Measurements from ENCODE around the gene B9D1. TPM values are rescaled to one million over a fixed set of nuclear protein-coding genes. Genes with fewer than 3 reads are reported as not detected.

Gene B9D1
- total RNA-seq, 1 experiment from 2014 or later = 48.0 TPM

GRCh38 chr17:19294443-19294842 lies 68.1 kb downstream of the B9D1 start:
- H2AFZ ChIP-seq (ENCODE audit: low read length) = no peak overlapping the region
- no peak overlapping the region for H3K4me3 ChIP-seq (ENCODE audit: low read length)
- no peaks in the 10 kb centered on the region for H3F3A ChIP-seq (ENCODE audit: low read length, unreplicated experiment)
- H3K27ac ChIP-seq (ENCODE audit: low read length) = no peak overlapping the region
- ATAC-seq = no peak
- POLR2A ChIA-PET (ENCODE audit: unreplicated experiment) = no interaction called here
- no peak overlapping the region for H3K9ac ChIP-seq (ENCODE audit: low read length)
- no peaks in the 10 kb centered on the region for H3K27me3 ChIP-seq (ENCODE audit: low read length)
- TF ChIP-seq EZH2phosphoT487 (IDR thresholded peaks at IDR 0.05; ENCODE audit: borderline replicate concordance, low read length) = no peak
- no peak for TF ChIP-seq EZH2 (IDR thresholded peaks at IDR 0.05; ENCODE audit: low read length, unreplicated experiment)
- no peak for TF ChIP-seq CTCF (conservative IDR thresholded peaks at IDR 0.05; ENCODE audit: low read depth, low read length)
- no TSS peak for BruUV-seq (replicated peaks)
- 0 out of 2 replicates have a peak, but pooled peaks cover 7% of the 10 kb centered on the region for H3K79me2 ChIP-seq (ENCODE audit: low read length)
- CTCF ChIA-PET = no interaction called here
- intact Hi-C loops (cut with micrococcal nuclease) = no loop called here
- H3K9me3 ChIP-seq (ENCODE audit: low read length) = no peaks in the 10 kb centered on the region
- no peak for DNase-seq
- H3K36me3 ChIP-seq (ENCODE audit: low read depth, low read length) = no peaks in the 10 kb centered on the region
- no peaks in the 10 kb centered on the region for H3K4me1 ChIP-seq (ENCODE audit: insufficient read depth, low read length)
- no peaks in the 10 kb centered on the region for H3K9me2 ChIP-seq (replicated peaks; ENCODE audit: low read length)
- H4K20me1 ChIP-seq (ENCODE audit: low read length) = 0 out of 2 replicates have a peak, but pooled peaks cover 6% of the 10 kb centered on the region
- H3K4me2 ChIP-seq (ENCODE audit: low read length) = no peak overlapping the region

Small RNA genes lying within 50 kb of the gene (microRNA-seq; reads per million reads assigned to microRNA genes)
- 1,001 reads per million, percentile 84 among the genes with 10 or more reads in this experiment for gene MIR1180 (ENCODE audit: unreplicated experiment)

Other genes starting within 250 kb of the B9D1 start
- not detected in 2 replicates for gene GRAPL, start 235.1 kb downstream of the B9D1 start, total RNA-seq (2014; rRNA removed)
- gene EPN2, start 125.4 kb downstream of the B9D1 start, total RNA-seq (2014; rRNA removed) = 46.4 and 50.6 TPM in 2 replicates
- 9.8 and 18.5 TPM in 2 replicates for gene MAPK7, start 15.8 kb upstream of the B9D1 start, total RNA-seq (2014; rRNA removed)
- gene MFAP4, start 24.5 kb upstream of the B9D1 start, total RNA-seq (2014; rRNA removed) = not detected in 2 replicates
- gene RNF112, start 48.5 kb upstream of the B9D1 start, total RNA-seq (2014; rRNA removed) = 0.18 and 1.0 TPM in 2 replicates
- gene SLC47A1, start 171.1 kb upstream of the B9D1 start, total RNA-seq (2014; rRNA removed) = 0.12 and 0.15 TPM in 2 replicates

Data from PC-3 (cell line).